Hepatocyte (in vitro differentiated cells): Measurements from ENCODE around the gene ITGA1. TPM values are rescaled to one million over a fixed set of nuclear protein-coding genes. Genes with fewer than 3 reads are reported as not detected.

Experiments used
- DNase-seq: peaks from one replicate; pipeline ENCODE4 v3.0.0-alpha.2; 2016; ENCODE audit warnings: low spot score
- H2AFZ ChIP-seq: fragments of 200-600 bp; sonication (generic); 2 replicates; pipeline ENCODE4 v1.6.0; 2016; ENCODE audit warnings: antibody characterized with exemption, mild to moderate bottlenecking
- H3K27ac ChIP-seq: fragments of 200-600 bp; sonication (generic); 2 replicates; pipeline ENCODE4 v1.5.1; 2016; ENCODE audit warnings: mild to moderate bottlenecking
- H3K27me3 ChIP-seq: fragments of 200-600 bp; sonication (generic); 2 replicates; pipeline ENCODE4 v1.6.1; 2016
- H3K36me3 ChIP-seq: fragments of 200-600 bp; sonication (generic); replicated peaks from 2 replicates; pipeline ENCODE4 v1.5.1; 2016; ENCODE audit warnings: low read depth; ENCODE audit not compliant: insufficient read depth
- H3K4me1 ChIP-seq: fragments of 200-600 bp; sonication (generic); 2 replicates; pipeline ENCODE4 v1.5.1; 2016; ENCODE audit warnings: mild to moderate bottlenecking, moderate library complexity; ENCODE audit not compliant: insufficient read depth
- H3K4me2 ChIP-seq: fragments of 200-600 bp; sonication (generic); 2 replicates; pipeline ENCODE4 v1.6.0; 2016
- H3K4me3 ChIP-seq: fragments of 200-600 bp; sonication (generic); 2 replicates; pipeline ENCODE4 v1.5.1; 2016; ENCODE audit warnings: mild to moderate bottlenecking
- H3K79me2 ChIP-seq: fragments of 200-600 bp; sonication (generic); 2 replicates; pipeline ENCODE4 v1.6.0; 2017; ENCODE audit warnings: mild to moderate bottlenecking
- H3K9me2 ChIP-seq: fragments of 200-600 bp; sonication (generic); replicated peaks from 2 replicates; pipeline ENCODE4 v1.6.0; 2017; ENCODE audit warnings: mild to moderate bottlenecking; ENCODE audit not compliant: insufficient read depth
- H3K9me3 ChIP-seq: fragments of 200-600 bp; sonication (generic); 2 replicates; pipeline ENCODE4 v1.5.1; 2016; ENCODE audit warnings: low read depth, mild to moderate bottlenecking
- H4K20me1 ChIP-seq: fragments of 200-600 bp; sonication (generic); 2 replicates; pipeline ENCODE4 v1.6.0; 2016; ENCODE audit warnings: mild to moderate bottlenecking; ENCODE audit not compliant: insufficient read depth, poor library complexity, severe bottlenecking
- CTCF ChIP-seq: fragments of 200-600 bp; sonication (generic); IDR thresholded peaks from 2 replicates; pipeline ENCODE4 v1.5.1; 2016; ENCODE audit warnings: antibody characterized with exemption, mild to moderate bottlenecking; ENCODE audit not compliant: poor library complexity
- EZH2 ChIP-seq: fragments of 200-600 bp; sonication (generic); IDR thresholded peaks from 2 replicates; pipeline ENCODE4 v1.6.1; 2016; ENCODE audit warnings: antibody characterized with exemption, mild to moderate bottlenecking, borderline replicate concordance
- EZH2phosphoT487 ChIP-seq: fragments of 200-600 bp; sonication (generic); IDR thresholded peaks from one replicate; pipeline ENCODE4 v1.6.1; 2018; ENCODE audit warnings: antibody characterized with exemption, mild to moderate bottlenecking, low read depth, moderate library complexity; ENCODE audit not compliant: unreplicated experiment, severe bottlenecking
- WGBS: methylation state at CpG from one replicate; pipeline ENCODE4 v1.1.6; 2016; ENCODE audit warnings: low lambda C conversion rate; ENCODE audit errors: missing lambda C conversion rate; 5-methylcytosine and 5-hydroxymethylcytosine counted together
- polyA plus RNA-seq: library from polyadenylated mRNA; unstranded; fragments of >200 nt; fragmentation: Nextera tagmentation; extraction: Ambion mirVana; gene quantifications from 2 replicates; pipeline ENCODE4 v1.2.1, GENCODE V29; 2016
- total RNA-seq: library from RNA; depleted of rRNA; stranded (reverse); fragments of >200 nt; gene quantifications from 2 replicates; pipeline ENCODE4 v1.2.3, GENCODE V29; 2014

Gene ITGA1
- 40.3 and 46.9 TPM in 2 replicates for total RNA-seq
- 13.4 and 15.0 TPM in 2 replicates for polyA plus RNA-seq

- no peaks in the 10 kb centered on the region for H3K9me3 ChIP-seq
- no peaks in the 10 kb centered on the region for H3K36me3 ChIP-seq
- no peaks in the 10 kb centered on the region for H3K9me2 ChIP-seq
- TF ChIP-seq EZH2phosphoT487 (no peak), EZH2 (no peak), CTCF (peak; percentile 42)
- peak; percentile 81 for DNase-seq
- no peaks in the 10 kb centered on the region for H4K20me1 ChIP-seq
- peaks cover 5% of the 10 kb centered on the region for H3K4me1 ChIP-seq
- H3K79me2 ChIP-seq: peaks cover 38% of the 10 kb centered on the region
- H3K4me3 ChIP-seq: peak within 1 kb of the TSS; percentile 77
- H3K27ac ChIP-seq: peak within 1 kb of the TSS; percentile 90
- H3K4me2 ChIP-seq: peak within 1 kb of the TSS; percentile 92
- peak within 1 kb of the TSS; percentile 85 for H2AFZ ChIP-seq
- WGBS: 1% methylated on average over 57 of the region's 61 CpGs
- H3K27me3 ChIP-seq: no peaks in the 10 kb centered on the region
Measured at GRCh38 chr5:52787600-52788504, at the start of gene ITGA1, which contains the start of gene PELO. Gene ITGA1, plus strand, starts transcription at chr5:52787916. Its CDS starts 438 bp downstream, at chr5:52788354. Gene PELO, plus strand, starts transcription at chr5:52787916. Its CDS starts 12,479 bp downstream, at chr5:52800395.

GRCh38 chr5:52738095-52738506 is 49.6 kb upstream of the ITGA1 start:
- Histone ChIP-seq H3K36me3 (no peaks in the 10 kb centered on the region), H3K27me3 (no peaks in the 10 kb centered on the region), H3K79me2 (no peaks in the 10 kb centered on the region), H3K27ac (no peak overlapping the region), H3K9me3 (no peaks in the 10 kb centered on the region), H3K4me3 (no peak overlapping the region), H4K20me1 (no peaks in the 10 kb centered on the region), H3K9me2 (no peaks in the 10 kb centered on the region), H2AFZ (no peak overlapping the region), H3K4me2 (no peak overlapping the region), H3K4me1 (no peaks in the 10 kb centered on the region)
- DNase-seq: no peak
- TF ChIP-seq EZH2phosphoT487: no peak
- TF ChIP-seq EZH2: no peak
- no peak for TF ChIP-seq CTCF

GRCh38 chr5:52740007-52740406 is 47.7 kb upstream of the ITGA1 start:
- no peaks in the 10 kb centered on the region for H3K4me1 ChIP-seq
- H3K27me3 ChIP-seq: no peaks in the 10 kb centered on the region
- no peak overlapping the region for H3K4me2 ChIP-seq
- no peaks in the 10 kb centered on the region for H4K20me1 ChIP-seq
- no peak overlapping the region for H2AFZ ChIP-seq
- H3K27ac ChIP-seq: no peak overlapping the region
- no peak for TF ChIP-seq EZH2phosphoT487
- TF ChIP-seq EZH2: no peak
- TF ChIP-seq CTCF: no peak
- no peaks in the 10 kb centered on the region for H3K9me2 ChIP-seq
- 80% methylated on average over 2 of the region's 2 CpGs for WGBS
- no peak for DNase-seq
- H3K9me3 ChIP-seq: no peaks in the 10 kb centered on the region
- no peak overlapping the region for H3K4me3 ChIP-seq
- no peaks in the 10 kb centered on the region for H3K36me3 ChIP-seq
- no peaks in the 10 kb centered on the region for H3K79me2 ChIP-seq
